Measurements from ENCODE around the gene DUSP15.

Gene DUSP15

GRCh38 chr20:31869942-31870725 lies at the start of gene DUSP15, which contains the start of gene TTLL9:
Gene DUSP15, minus strand, starts transcription at chr20:31870527. Its CDS starts 190 bp downstream, at chr20:31870337.
Gene TTLL9, plus strand, starts transcription at chr20:31870634. Its CDS starts 493 bp downstream, at chr20:31871127.
- peak; percentile 34 for DNase-seq

- no peak for DNase-seq
Observed at GRCh38 chr20:31919410-31920155, 49.3 kb upstream of the DUSP15 start.

GRCh38 chr20:31918466-31919105 lies 48.3 kb upstream of the DUSP15 start:
- DNase-seq = no peak

- peak; percentile 90 for DNase-seq
Observed at GRCh38 chr20:31917962-31918412, 47.7 kb upstream of the DUSP15 start.

- DNase-seq = no peak
Observed at GRCh38 chr20:31916708-31917107, 46.4 kb upstream of the DUSP15 start.

GRCh38 chr20:31915491-31916280 lies 45.4 kb upstream of the DUSP15 start:
- no peak for DNase-seq

GRCh38 chr20:31914170-31914569 lies 43.8 kb upstream of the DUSP15 start:
- no peak for DNase-seq

GRCh38 chr20:31913431-31914157 lies 43.3 kb upstream of the DUSP15 start:
- DNase-seq = no peak

GRCh38 chr20:31910071-31910803 lies 39.9 kb upstream of the DUSP15 start:
- DNase-seq = no peak

GRCh38 chr20:31909253-31910070 lies 39.1 kb upstream of the DUSP15 start:
- no peak for DNase-seq

- DNase-seq = no peak
Observed at GRCh38 chr20:31908424-31908823, 38.1 kb upstream of the DUSP15 start.

GRCh38 chr20:31908016-31908415 lies 37.7 kb upstream of the DUSP15 start:
- peak; percentile 92 for DNase-seq

- no peak for DNase-seq
Observed at GRCh38 chr20:31907046-31907445, 36.7 kb upstream of the DUSP15 start.

- no peak for DNase-seq
Observed at GRCh38 chr20:31906001-31906400, 35.7 kb upstream of the DUSP15 start.

GRCh38 chr20:31903627-31904386 lies 33.5 kb upstream of the DUSP15 start:
- DNase-seq = peak; percentile 39

- DNase-seq = no peak
Observed at GRCh38 chr20:31901615-31902014, 31.3 kb upstream of the DUSP15 start.

- no peak for DNase-seq
Observed at GRCh38 chr20:31897541-31897940, 27.2 kb upstream of the DUSP15 start.

- DNase-seq = no peak
Observed at GRCh38 chr20:31896049-31896448, 25.7 kb upstream of the DUSP15 start.

GRCh38 chr20:31894980-31895675 lies 24.8 kb upstream of the DUSP15 start:
- peak; percentile 94 for DNase-seq

Measured in hematopoietic multipotent progenitor cell treated with erythropoietin and hydrocortisone succinate and interleukin-3 and kit ligand, for 4 days (in vitro differentiated cells).